Aorta (tissue), 5 donors: ENCODE measurements around the gene FLT1. TPM values are rescaled to one million over a fixed set of nuclear protein-coding genes. Genes with fewer than 3 reads are reported as not detected.

Experiments
- ATAC-seq: fragments of 200-7000 bp; cut with Tn5 transposase; one replicate; pipeline ENCODE4 v1.9.1; 2022; ENCODE audit warnings: moderate library complexity; ENCODE audit not compliant: low FRiP score
- DNase-seq, 2 donors: peaks; one replicate each; pipeline ENCODE4 v3.0.0-alpha.2; 2020
- H3K27ac ChIP-seq, 2 donors: one replicate each; pipeline ENCODE4 v1.5.1; 2013; ENCODE audit warnings: low read length in 2 of 2, mild to moderate bottlenecking in 2 of 2, moderate library complexity in 2 of 2, control low read depth in 1 of 2, inconsistent platforms in 1 of 2, low read depth in 1 of 2
- H3K27me3 ChIP-seq, 2 donors: one replicate each; pipeline ENCODE4 v1.6.1; 2013; ENCODE audit warnings: control low read depth in 1 of 2, low read length in 1 of 2, mild to moderate bottlenecking in 1 of 2, moderate library complexity in 1 of 2; ENCODE audit not compliant: insufficient read depth in 2 of 2, control insufficient read depth in 1 of 2
- H3K36me3 ChIP-seq, 2 donors: one replicate each; pipeline ENCODE4 v1.6.1; 2013; ENCODE audit warnings: control low read depth in 1 of 2, low read length in 1 of 2, mild to moderate bottlenecking in 1 of 2; ENCODE audit not compliant: insufficient read depth in 2 of 2, control insufficient read depth in 1 of 2
- H3K4me1 ChIP-seq, 2 donors: one replicate each; pipeline ENCODE4 v1.6.1; 2013; ENCODE audit warnings: low read length in 2 of 2, control low read depth in 1 of 2, mild to moderate bottlenecking in 1 of 2, moderate library complexity in 1 of 2; ENCODE audit not compliant: insufficient read depth in 2 of 2, control insufficient read depth in 1 of 2
- H3K4me3 ChIP-seq, 2 donors: one replicate each; pipeline ENCODE4 v1.5.1; 2013; ENCODE audit warnings: low read length in 2 of 2, control low read depth in 1 of 2, mild to moderate bottlenecking in 1 of 2
- H3K9me3 ChIP-seq: one replicate; pipeline ENCODE4 v1.6.1; 2013; ENCODE audit warnings: mild to moderate bottlenecking, low read length; ENCODE audit not compliant: control insufficient read depth
- WGBS, 2 donors: extraction: QIAGEN DNeasy Blood & Tissue Kit; methylation state at CpG; one replicate each; pipeline ENCODE4 v1.1.7; 2013; 5-methylcytosine and 5-hydroxymethylcytosine counted together
- intact Hi-C, 2 donors: fragments of 100-400 bp; cut with DNase I; formaldehyde crosslinking; loops; one replicate each; pipeline versions ENCODE4 v1.14.2 to v1.15.0; 2022
- polyA plus RNA-seq, 2 donors: library from polyadenylated mRNA; stranded (reverse); fragments of 200-250 nt; gene quantifications; one replicate each; pipeline ENCODE4 v1.2.3, GENCODE V29; 2013
- total RNA-seq, 2 donors: library from RNA; stranded (reverse); fragmentation: NEBNext Ultra II Directional; extraction: Animal tissue kit (Norgen Biotek cat#: 25700); gene quantifications; one replicate each; pipeline ENCODE4 v1.2.1, GENCODE V29; 2021
- donor health status: healthy with polysubstance abuse.
- donor health status: Bipolar disorder and iron deficiency.
- donor health status: DM: no; HTN: no; CAD: no.
- donor health status: DM: no; HTN: no; CAD: no.
- donor health status: DM: yes; HTN: yes; CAD: no.

FLT1 gene
- total and polyA plus RNA-seq, 4 donors, result 0.38 to 62.8 (median 16.7) TPM

GRCh38 chr13:28340272-28340793 lies 154.6 kb downstream of the FLT1 start:
- Histone ChIP-seq H3K4me1 (no peaks in the 10 kb centered on the region), H3K27ac (no peak overlapping the region), H3K4me3 (no peak overlapping the region), H3K36me3 (no peaks in the 10 kb centered on the region), H3K9me3 (no peaks in the 10 kb centered on the region), H3K27me3 (no peaks in the 10 kb centered on the region)
- ATAC-seq (no peak), DNase-seq (no peak)
- intact Hi-C loops, result no loop called here
- WGBS, 2 donors, result 66 to 68% methylated on average over 2 of the region's 2 CpGs

GRCh38 chr13:28339419-28339818 lies 155.5 kb downstream of the FLT1 start:
- no peaks in the 10 kb centered on the region for H3K9me3 ChIP-seq
- no peaks in the 10 kb centered on the region for H3K4me1 ChIP-seq
- no peaks in the 10 kb centered on the region for H3K27me3 ChIP-seq
- H3K36me3 ChIP-seq, result no peaks in the 10 kb centered on the region
- H3K27ac ChIP-seq, result no peak overlapping the region
- ATAC-seq (no peak), DNase-seq (no peak)
- no peak overlapping the region for H3K4me3 ChIP-seq
- 53 to 73% methylated on average over 2 of the region's 2 CpGs for WGBS, 2 donors
- intact Hi-C loops, result no loop called here

GRCh38 chr13:28338742-28339141 lies 156.2 kb downstream of the FLT1 start:
- Histone ChIP-seq H3K4me3 (no peak overlapping the region), H3K27me3 (no peaks in the 10 kb centered on the region), H3K4me1 (no peaks in the 10 kb centered on the region), H3K36me3 (no peaks in the 10 kb centered on the region), H3K27ac (no peak overlapping the region), H3K9me3 (no peaks in the 10 kb centered on the region)
- ATAC-seq (peak; percentile 19), DNase-seq (no peak)
- intact Hi-C loops, result no loop called here
- 79 to 96% methylated on average over 5 to 6 of the region's 6 CpGs for WGBS, 2 donors

GRCh38 chr13:28338006-28338574 lies 156.8 kb downstream of the FLT1 start:
- intact Hi-C loops, result no loop called here
- Histone ChIP-seq H3K27ac (peak overlapping the region in 1 of 2 donors; percentile 44), H3K9me3 (no peaks in the 10 kb centered on the region), H3K27me3 (no peaks in the 10 kb centered on the region), H3K4me3 (no peak overlapping the region), H3K4me1 (no peaks in the 10 kb centered on the region), H3K36me3 (no peaks in the 10 kb centered on the region)
- ATAC-seq (peak; percentile 40), DNase-seq (no peak)
- WGBS, 2 donors, result 10 to 23% methylated on average over 4 of the region's 4 CpGs

- no peak overlapping the region for H3K27ac ChIP-seq
- DNase-seq (no peak), ATAC-seq (peak; percentile 60)
- intact Hi-C loops, result no loop called here
- 10 to 15% methylated on average over 4 of the region's 4 CpGs for WGBS, 2 donors
- no peaks in the 10 kb centered on the region for H3K9me3 ChIP-seq
- no peaks in the 10 kb centered on the region for H3K36me3 ChIP-seq
- no peak overlapping the region for H3K4me3 ChIP-seq
- H3K27me3 ChIP-seq, result no peaks in the 10 kb centered on the region
- H3K4me1 ChIP-seq, result no peaks in the 10 kb centered on the region
Observed at GRCh38 chr13:28337166-28338005, 157.5 kb downstream of the FLT1 start.

- ATAC-seq, result peak; percentile 59
- Histone ChIP-seq H3K4me3 (no peak overlapping the region), H3K27ac (no peak overlapping the region), H3K27me3 (no peaks in the 10 kb centered on the region), H3K4me1 (no peaks in the 10 kb centered on the region), H3K36me3 (no peaks in the 10 kb centered on the region), H3K9me3 (no peaks in the 10 kb centered on the region)
- intact Hi-C loops, result no loop called here
- WGBS, 2 donors, result 10 to 11% methylated on average over 3 of the region's 3 CpGs
- no peak for DNase-seq
Observed at GRCh38 chr13:28336193-28336657, 158.7 kb downstream of the FLT1 start.

- Histone ChIP-seq H3K27me3 (no peaks in the 10 kb centered on the region), H3K36me3 (no peaks in the 10 kb centered on the region), H3K27ac (no peak overlapping the region), H3K4me1 (no peaks in the 10 kb centered on the region), H3K9me3 (no peaks in the 10 kb centered on the region), H3K4me3 (no peak overlapping the region)
- no peak for DNase-seq
- intact Hi-C loops, result no loop called here
- WGBS, 2 donors, result 54 to 61% methylated on average over 2 of the region's 2 CpGs
- ATAC-seq, result no peak
Observed at GRCh38 chr13:28333204-28333881, 161.6 kb downstream of the FLT1 start.

GRCh38 chr13:28329395-28330158 lies 165.4 kb downstream of the FLT1 start:
- no peaks in the 10 kb centered on the region for H3K9me3 ChIP-seq
- no peaks in the 10 kb centered on the region for H3K36me3 ChIP-seq
- no peak overlapping the region for H3K4me3 ChIP-seq
- no peak overlapping the region for H3K27ac ChIP-seq
- DNase-seq, result peak in 1 of 2 donors; percentile 46
- intact Hi-C loops, result loop anchor here in 1 of 2 donors (10.0 kb wide), 1 partner anchor 465 kb away; no protein-coding TSS in a partner anchor
- H3K4me1 ChIP-seq, result no peaks in the 10 kb centered on the region
- H3K27me3 ChIP-seq, result no peaks in the 10 kb centered on the region
- WGBS, 2 donors, result 80 to 82% methylated on average over 17 of the region's 17 CpGs
- ATAC-seq, result peak; percentile 70
